8988T (cell line): ENCODE data around the gene B4GALT3.
A peak's percentile ranks its signal among the peaks of the same experiment; 100 is the strongest.

ENCODE experiments used
- DNase-seq: peaks from one replicate; pipeline ENCODE4 v3.0.0; 2011

The B4GALT3 gene

DNA sequence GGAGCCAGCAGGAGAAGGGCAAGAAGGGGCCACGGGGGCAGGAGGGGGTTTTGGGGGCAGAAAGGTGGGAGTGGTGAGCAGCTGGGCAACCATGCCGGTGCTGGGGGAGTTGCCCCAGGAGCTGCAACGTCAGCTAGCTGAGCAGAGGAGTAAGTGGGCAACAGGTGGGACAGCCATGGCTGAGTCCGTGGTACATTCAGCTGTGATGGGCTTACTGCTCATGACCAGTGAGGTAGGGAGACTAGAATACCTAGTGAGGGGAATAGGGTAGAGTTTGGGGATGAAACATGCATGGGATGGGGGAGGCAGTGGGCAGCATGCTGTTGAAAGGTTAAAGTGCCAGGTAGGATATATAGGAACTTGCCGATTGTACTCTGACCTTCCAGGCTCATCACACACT is 15.7 kb downstream of the B4GALT3 start:
- DNase-seq: no peak

- DNase-seq: no peak
Measured at GRCh38 chr1:161160671-161161145, 16.6 kb downstream of the B4GALT3 start.

DNA sequence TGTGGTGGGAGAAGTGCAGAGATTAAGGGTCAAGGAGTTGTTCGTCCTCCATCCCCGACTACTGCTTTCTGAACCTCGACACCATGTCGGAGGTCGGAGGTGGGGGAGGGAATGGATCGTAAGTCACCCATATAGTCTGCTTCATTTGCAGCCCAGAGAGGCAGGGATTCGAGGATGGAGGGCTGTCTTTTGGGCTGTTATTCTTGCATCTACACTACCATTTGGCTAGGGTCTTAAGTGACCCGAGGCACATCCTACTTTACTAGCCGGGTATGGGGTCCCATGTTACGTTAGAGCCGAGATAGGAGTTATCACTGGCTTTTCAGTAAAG is 17.4 kb downstream of the B4GALT3 start:
- DNase-seq: no peak

- peak; percentile 97 for DNase-seq
Measured at GRCh38 chr1:161159087-161159912, 18.0 kb downstream of the B4GALT3 start, which contains the start of gene USP21. USP21 (plus strand) TSS chr1:161159500; CDS start chr1:161160641, 1,141 bp downstream.

- DNase-seq: no peak
Measured at GRCh38 chr1:161158316-161159010, 18.8 kb downstream of the B4GALT3 start.

GRCh38 chr1:161157867-161158266 is 19.4 kb downstream of the B4GALT3 start:
- no peak for DNase-seq

- peak; percentile 64 for DNase-seq
Measured at GRCh38 chr1:161153682-161154337, 23.5 kb downstream of the B4GALT3 start, which contains the start of gene UFC1. UFC1 (plus strand) TSS chr1:161153978; CDS start chr1:161153998, 20 bp downstream.

- DNase-seq: no peak
Measured at GRCh38 chr1:161153176-161153575, 24.1 kb downstream of the B4GALT3 start.

DNA sequence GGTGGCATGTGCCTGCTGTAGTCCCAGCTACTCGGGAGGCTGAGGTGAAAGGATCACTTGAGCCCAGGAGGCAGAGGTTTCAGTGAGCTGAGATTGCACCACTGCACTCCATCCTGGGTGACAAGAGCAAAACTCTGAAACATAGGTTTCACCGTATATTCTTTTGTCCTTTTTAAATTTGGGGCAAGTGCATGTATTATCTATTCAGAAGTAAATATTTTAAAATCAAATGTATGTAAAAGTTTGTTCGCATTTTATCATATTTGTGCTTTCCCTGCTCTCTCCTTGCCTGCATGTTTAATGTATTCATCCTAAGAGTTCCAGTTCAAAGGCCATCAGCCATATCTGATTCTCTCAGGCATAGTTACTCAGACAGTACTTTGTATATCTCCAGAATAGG is 31.5 kb downstream of the B4GALT3 start:
- DNase-seq: no peak

- DNase-seq: no peak
Measured at GRCh38 chr1:161140755-161141400, 36.4 kb downstream of the B4GALT3 start.

DNA sequence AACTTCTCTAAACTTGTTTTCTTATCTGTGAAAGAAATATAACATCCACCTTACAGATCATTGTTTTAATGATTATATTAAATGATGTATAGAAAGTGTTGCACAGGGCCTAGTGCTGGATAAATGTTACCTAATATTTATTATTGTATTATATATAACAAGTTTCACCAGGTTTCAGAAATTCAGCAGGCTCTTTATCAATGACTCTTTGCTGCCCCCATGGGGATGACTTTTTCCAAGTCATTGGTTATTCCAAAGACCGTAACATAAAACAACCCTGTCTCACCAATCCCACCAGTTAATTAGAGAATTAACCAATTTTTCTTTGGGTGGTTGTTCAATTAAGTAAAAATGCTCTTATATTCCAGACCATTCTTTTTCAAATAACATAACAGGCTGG is 37.5 kb downstream of the B4GALT3 start:
- DNase-seq: no peak

DNA sequence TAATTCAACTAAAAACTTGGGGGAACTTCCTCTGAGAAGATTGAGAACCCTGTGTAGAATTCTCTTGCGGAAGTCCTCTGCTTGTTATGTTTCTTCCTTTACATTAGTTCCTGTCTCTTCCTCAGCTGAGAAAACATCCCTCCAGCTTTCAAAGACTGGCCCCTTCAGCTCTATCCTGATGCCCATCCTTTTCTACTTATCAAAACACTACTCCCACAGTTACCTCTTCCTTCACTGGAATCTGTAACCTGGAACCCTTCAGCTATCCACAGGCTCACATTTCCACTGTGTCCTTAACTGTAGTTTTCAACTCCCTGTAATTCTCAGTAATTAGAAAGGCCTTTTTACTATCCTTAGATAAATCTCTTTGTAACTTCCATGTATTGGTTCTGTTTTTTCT is 38.9 kb downstream of the B4GALT3 start:
- DNase-seq: no peak

GRCh38 chr1:161137881-161138280 is 39.4 kb downstream of the B4GALT3 start:
- DNase-seq: no peak

GRCh38 chr1:161133220-161133740 is 44.0 kb downstream of the B4GALT3 start:
- DNase-seq: no peak

DNA sequence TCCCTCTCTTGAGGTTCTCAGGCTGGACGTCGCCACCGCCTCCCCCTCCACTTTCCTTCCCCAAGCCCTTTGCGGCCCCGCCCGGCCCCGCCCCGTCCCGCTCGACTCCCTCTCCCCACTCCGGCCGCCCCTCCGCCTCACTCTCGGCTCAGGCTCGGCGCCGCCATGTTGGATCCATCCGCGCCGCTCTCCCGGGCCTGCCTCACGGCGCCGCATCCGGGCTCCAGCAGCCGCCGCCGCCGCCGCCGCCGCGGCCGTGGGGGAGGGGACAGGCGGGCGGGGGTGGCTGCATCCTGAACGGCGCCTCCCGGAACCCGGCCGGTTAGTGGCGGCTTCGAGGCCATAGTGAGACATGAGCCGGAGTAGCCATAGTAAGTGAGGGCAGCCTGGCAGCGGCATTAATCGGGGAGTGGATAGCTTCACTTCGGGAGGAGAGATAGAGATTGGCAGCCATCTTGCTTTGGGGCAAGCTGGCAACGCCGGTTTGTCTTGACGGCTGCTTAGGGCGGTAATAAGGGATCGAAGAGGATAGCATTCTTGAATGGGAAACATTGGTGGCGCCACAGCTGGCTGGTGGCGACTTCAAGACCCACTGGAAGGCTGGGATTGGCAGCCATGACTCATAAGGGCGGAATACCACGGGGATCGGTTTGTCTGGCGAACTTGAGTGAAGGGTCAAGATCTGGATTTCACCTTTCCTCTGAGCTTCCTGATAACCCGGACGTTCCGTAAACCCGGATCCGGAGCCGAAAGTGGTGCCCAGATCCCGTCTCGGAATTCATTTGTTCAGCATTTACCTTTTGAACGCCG is 44.7 kb downstream of the B4GALT3 start, which contains the start of gene DEDD:
TSS of gene DEDD (minus strand) at position 258 of the 810 bp plus-strand sequence. CDS start 8,205 bp downstream, outside the sequence.
- peak; percentile 73 for DNase-seq

DNA sequence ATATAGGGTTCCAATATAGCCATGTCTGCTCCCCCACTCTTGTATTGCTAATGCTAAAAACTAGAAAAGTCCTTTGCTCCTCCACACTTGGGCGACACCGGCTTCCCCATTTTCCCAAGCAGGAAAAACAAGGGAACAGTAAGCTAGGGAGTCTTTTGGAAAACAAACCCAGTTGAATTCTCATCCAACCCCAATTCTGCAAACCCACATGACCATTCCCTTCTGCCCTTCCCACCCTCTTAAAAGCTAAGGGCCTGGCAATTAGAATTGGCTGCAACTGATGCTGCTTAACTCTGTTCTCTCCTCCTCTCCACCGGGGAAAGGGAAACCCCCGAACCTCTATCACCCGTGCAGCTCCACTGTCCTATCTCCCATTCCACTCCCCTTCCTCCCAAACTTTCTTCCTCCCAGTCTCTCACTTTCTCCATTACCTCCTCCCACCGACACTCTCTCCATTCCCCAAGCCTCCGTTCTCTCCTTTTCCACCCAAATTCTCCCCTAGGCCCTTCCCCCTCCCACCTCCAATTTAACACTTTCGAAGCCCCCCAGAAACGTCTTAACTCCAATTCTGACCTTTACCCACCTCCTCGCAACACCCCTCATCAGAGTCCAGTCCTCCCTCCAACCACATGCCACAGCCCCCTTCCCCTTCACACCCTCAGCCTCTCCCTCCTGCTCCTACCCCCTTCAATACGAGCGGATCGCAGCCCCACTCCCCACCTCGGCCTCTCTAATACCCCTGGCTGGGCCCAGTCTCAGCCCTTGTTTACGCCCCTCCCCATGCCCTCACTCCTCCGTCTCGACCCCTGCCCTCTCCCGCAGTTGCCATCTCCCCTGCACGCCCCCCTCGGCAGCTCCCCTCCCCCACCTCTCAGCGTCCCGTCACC is 45.5 kb downstream of the B4GALT3 start:
- no peak for DNase-seq

GRCh38 chr1:161130266-161130665 is 47.0 kb downstream of the B4GALT3 start:
- DNase-seq: no peak

GRCh38 chr1:161128591-161129420 is 48.5 kb downstream of the B4GALT3 start:
- DNase-seq: no peak

GRCh38 chr1:161127649-161128048 is 49.7 kb downstream of the B4GALT3 start:
- no peak for DNase-seq

GRCh38 chr1:161122967-161123366 is 54.3 kb downstream of the B4GALT3 start:
- DNase-seq: no peak
